Type B pancreatic cell (in vitro differentiated cells): Measurements from ENCODE around the gene PPRC1. TPM values are rescaled to one million over a fixed set of nuclear protein-coding genes. Genes with fewer than 3 reads are reported as not detected.

Experiments
- DNase-seq: peaks from one replicate; pipeline ENCODE4 v3.0.0; 2021; ENCODE audit warnings: mixed read lengths; ENCODE audit not compliant: unreplicated experiment; ENCODE audit errors: extremely low spot score
- H3K27ac Mint-ChIP-seq: 2 replicates; pipeline ENCODE4 v1.8.0; 2021; ENCODE audit warnings: mild to moderate bottlenecking, mixed read lengths
- H3K27me3 Mint-ChIP-seq: 2 replicates; pipeline ENCODE4 v1.8.0; 2021; ENCODE audit warnings: mixed read lengths
- H3K36me3 Mint-ChIP-seq: 2 replicates; pipeline ENCODE4 v1.8.0; 2021; ENCODE audit warnings: mixed read lengths
- H3K4me1 Mint-ChIP-seq: one replicate; pipeline ENCODE4 v1.8.0; 2021; ENCODE audit warnings: mixed read lengths; ENCODE audit not compliant: unreplicated experiment
- H3K4me3 Mint-ChIP-seq: 2 replicates; pipeline ENCODE4 v1.8.0; 2021; ENCODE audit warnings: mild to moderate bottlenecking, mixed read lengths
- H3K9me3 Mint-ChIP-seq: 2 replicates; pipeline ENCODE4 v1.8.0; 2021; ENCODE audit warnings: mixed read lengths
- total RNA-seq: library from RNA; stranded (reverse); gene quantifications from 2 replicates; pipeline ENCODE4 v1.2.1, GENCODE V29; 2021; ENCODE audit warnings: low replicate concordance
- TF ChIP-seq, protein P1 (sequence below): fragments of 200-600 bp; sonication (generic); conservative IDR thresholded peaks from 2 replicates; pipeline ENCODE4 v1.5.0; 2021; ENCODE audit warnings: antibody characterized with exemption, mild to moderate bottlenecking

PPRC1 gene
- total RNA-seq, 1 donor from 2014 or later = 51.6 TPM

GRCh38 chr10:102109166-102110116 lies 23.4 kb upstream of the PPRC1 start:
- H3K9me3 Mint-ChIP-seq = no peaks in the 10 kb centered on the region
- H3K27me3 Mint-ChIP-seq = no peaks in the 10 kb centered on the region
- no peak overlapping the region for H3K27ac Mint-ChIP-seq
- H3K4me3 Mint-ChIP-seq = no peak overlapping the region
- no peak for DNase-seq
- TF ChIP-seq, protein P1, sequence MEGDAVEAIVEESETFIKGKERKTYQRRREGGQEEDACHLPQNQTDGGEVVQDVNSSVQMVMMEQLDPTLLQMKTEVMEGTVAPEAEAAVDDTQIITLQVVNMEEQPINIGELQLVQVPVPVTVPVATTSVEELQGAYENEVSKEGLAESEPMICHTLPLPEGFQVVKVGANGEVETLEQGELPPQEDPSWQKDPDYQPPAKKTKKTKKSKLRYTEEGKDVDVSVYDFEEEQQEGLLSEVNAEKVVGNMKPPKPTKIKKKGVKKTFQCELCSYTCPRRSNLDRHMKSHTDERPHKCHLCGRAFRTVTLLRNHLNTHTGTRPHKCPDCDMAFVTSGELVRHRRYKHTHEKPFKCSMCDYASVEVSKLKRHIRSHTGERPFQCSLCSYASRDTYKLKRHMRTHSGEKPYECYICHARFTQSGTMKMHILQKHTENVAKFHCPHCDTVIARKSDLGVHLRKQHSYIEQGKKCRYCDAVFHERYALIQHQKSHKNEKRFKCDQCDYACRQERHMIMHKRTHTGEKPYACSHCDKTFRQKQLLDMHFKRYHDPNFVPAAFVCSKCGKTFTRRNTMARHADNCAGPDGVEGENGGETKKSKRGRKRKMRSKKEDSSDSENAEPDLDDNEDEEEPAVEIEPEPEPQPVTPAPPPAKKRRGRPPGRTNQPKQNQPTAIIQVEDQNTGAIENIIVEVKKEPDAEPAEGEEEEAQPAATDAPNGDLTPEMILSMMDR = no peak
- peaks cover 13% of the 10 kb centered on the region for H3K4me1 Mint-ChIP-seq
- H3K36me3 Mint-ChIP-seq = peaks cover 36% of the 10 kb centered on the region

GRCh38 chr10:102111276-102111675 lies 21.6 kb upstream of the PPRC1 start:
- Mint-ChIP-seq H3K27ac (no peak overlapping the region), H3K4me1 (peaks cover 26% of the 10 kb centered on the region), H3K27me3 (no peaks in the 10 kb centered on the region), H3K4me3 (no peak overlapping the region), H3K9me3 (no peaks in the 10 kb centered on the region), H3K36me3 (peaks cover 29% of the 10 kb centered on the region)
- no peak for DNase-seq
- TF ChIP-seq, protein P1 = no peak

DNA sequence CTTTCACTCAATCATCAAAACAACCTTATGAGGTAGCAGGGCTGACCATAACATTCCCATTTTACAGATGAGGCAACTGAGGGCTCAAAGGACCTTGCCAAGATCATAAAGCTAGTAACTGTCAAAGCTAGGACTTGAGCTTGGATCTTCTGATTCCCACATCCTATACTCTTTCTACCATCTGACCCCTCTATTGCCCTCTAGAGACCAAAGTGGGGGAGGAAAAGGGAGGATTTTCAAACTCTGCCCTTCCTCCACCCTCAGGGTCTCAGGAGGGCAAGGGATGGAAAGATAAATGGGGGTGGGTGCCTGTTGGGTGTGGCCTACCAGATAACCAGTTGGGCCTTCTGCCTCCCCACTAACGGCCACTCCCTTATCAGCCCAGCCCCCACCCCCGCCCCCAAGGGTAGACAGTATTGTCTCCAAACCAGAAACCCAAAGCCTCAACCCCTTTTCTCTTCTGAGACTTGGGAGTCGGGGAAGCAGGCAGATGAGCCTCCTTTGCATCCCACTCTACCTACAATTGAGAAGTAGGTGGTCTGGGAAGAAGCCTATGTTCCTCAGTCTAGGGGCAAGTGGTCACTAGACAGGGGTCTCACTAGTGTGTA lies 20.5 kb upstream of the PPRC1 start:
- no peak overlapping the region for H3K27ac Mint-ChIP-seq
- no peak for DNase-seq
- no peaks in the 10 kb centered on the region for H3K27me3 Mint-ChIP-seq
- H3K4me1 Mint-ChIP-seq = peaks cover 36% of the 10 kb centered on the region
- no peaks in the 10 kb centered on the region for H3K9me3 Mint-ChIP-seq
- peaks cover 29% of the 10 kb centered on the region for H3K36me3 Mint-ChIP-seq
- TF ChIP-seq, protein P1 = peak; percentile 54
- peak overlapping the region; percentile 94 for H3K4me3 Mint-ChIP-seq

DNA sequence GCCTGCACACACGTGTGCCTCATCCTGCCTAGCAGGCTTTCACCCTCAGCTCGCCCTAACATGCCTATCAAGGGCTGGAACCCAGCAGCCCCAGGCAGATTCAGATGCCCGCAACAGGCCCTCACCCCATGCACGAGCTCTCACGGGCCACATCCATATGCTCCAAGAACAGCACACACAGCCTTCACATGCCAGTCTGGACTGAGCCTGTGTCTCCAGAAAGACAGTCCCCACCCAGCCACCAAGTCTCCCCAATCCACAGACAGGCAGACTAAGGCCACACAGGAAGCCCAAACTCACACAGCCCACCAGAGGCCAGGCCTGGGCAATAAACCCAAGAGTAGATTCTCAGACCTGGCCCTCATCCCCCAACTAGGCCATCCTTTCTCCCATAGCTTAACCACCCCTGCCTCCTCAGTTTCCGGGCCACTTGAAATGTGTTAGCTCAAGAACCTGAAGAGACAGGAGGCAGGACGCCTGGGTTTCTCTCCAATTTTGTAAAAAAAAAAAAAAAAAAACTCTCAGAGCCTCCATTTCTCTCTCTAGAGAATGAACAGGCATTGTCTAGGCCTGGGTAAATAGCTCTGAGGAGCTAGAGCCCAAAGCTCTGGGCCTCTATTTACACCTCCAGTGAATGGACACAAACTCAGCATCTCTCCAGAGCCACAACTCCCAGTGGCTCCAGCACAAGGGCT lies 19.4 kb upstream of the PPRC1 start:
- H3K27me3 Mint-ChIP-seq = no peaks in the 10 kb centered on the region
- H3K4me3 Mint-ChIP-seq = peak overlapping the region; percentile 94
- TF ChIP-seq, protein P1 = no peak
- no peak for DNase-seq
- H3K4me1 Mint-ChIP-seq = peaks cover 47% of the 10 kb centered on the region
- H3K27ac Mint-ChIP-seq = peak overlapping the region; percentile 98
- H3K36me3 Mint-ChIP-seq = peaks cover 28% of the 10 kb centered on the region
- H3K9me3 Mint-ChIP-seq = no peaks in the 10 kb centered on the region

- no peak for DNase-seq
- H3K27ac Mint-ChIP-seq = peak overlapping the region; percentile 98
Measured at GRCh38 chr10:102113956-102114857, 18.6 kb upstream of the PPRC1 start.

More at GRCh38 chr10:102113956-102114857, 18.6 kb upstream of the PPRC1 start:
- peaks cover 22% of the 10 kb centered on the region for H3K36me3 Mint-ChIP-seq
- TF ChIP-seq, protein P1 = no peak
- H3K4me1 Mint-ChIP-seq = peaks cover 52% of the 10 kb centered on the region
- peak overlapping the region; percentile 94 for H3K4me3 Mint-ChIP-seq
- H3K9me3 Mint-ChIP-seq = no peaks in the 10 kb centered on the region
- no peaks in the 10 kb centered on the region for H3K27me3 Mint-ChIP-seq
